H1 (cell line): ENCODE data around the gene WNK2. TPM values are rescaled to one million over a fixed set of nuclear protein-coding genes. Genes with fewer than 3 reads are reported as not detected.

Experiments used
- BRCA1 ChIP-seq: IDR thresholded peaks from 2 replicates; pipeline ENCODE4 v1.6.1; 2012; ENCODE audit warnings: low read depth, low read length, improper control_type of control experiment
- EP300 ChIP-seq, 2 experiments: IDR thresholded peaks; 1 replicate in 1 of 2; 2 replicates in 1 of 2; pipeline ENCODE4 v1.6.1; 2011 to 2012; ENCODE audit warnings: low read depth in 2 of 2, low read length in 2 of 2, mild to moderate bottlenecking in 2 of 2, borderline replicate concordance in 1 of 2, inconsistent platforms in 1 of 2, moderate library complexity in 1 of 2
- MAFK ChIP-seq: IDR thresholded peaks from 2 replicates; pipeline ENCODE4 v1.6.1; 2012; ENCODE audit warnings: low read depth, mild to moderate bottlenecking, improper control_type of control experiment, low read length
- POLR2A ChIP-seq, 2 experiments: IDR thresholded peaks; 1 replicate in 1 of 2; 2 replicates in 1 of 2; pipeline ENCODE4 v1.6.1; 2011; ENCODE audit warnings: low read depth in 2 of 2, low read length in 2 of 2, mild to moderate bottlenecking in 2 of 2; ENCODE audit errors: control extremely low read depth in 1 of 2
- USF2 ChIP-seq: IDR thresholded peaks from 2 replicates; pipeline ENCODE4 v1.6.1; 2011; ENCODE audit warnings: low read length, improper control_type of control experiment
- polyA plus RNA-seq, 7 experiments: library from polyadenylated mRNA; depleted of rRNA in 3 of 7; stranded (reverse) in 5 of 7; unstranded in 2 of 7; fragments of >200 nt in 5 of 7; fragments of 200-250 nt in 2 of 7; gene quantifications; 1 replicate in 5 of 7; 2 replicates in 1 of 7; 4 replicates in 1 of 7; pipeline versions ENCODE4 v1.2.1 to v1.2.3, GENCODE V29; 2011 to 2013; ENCODE audit warnings: missing spikeins in 2 of 7, mixed read lengths in 2 of 7
- total RNA-seq: library from RNA; stranded (reverse); fragmentation: NEBNext Ultra II Directional; extraction: Animal tissue kit (Norgen Biotek cat#: 25700); gene quantifications from 2 replicates; pipeline ENCODE4 v1.2.1, GENCODE V29; 2021
- TF ChIP-seq, protein P1 (sequence below): fragments of 300-600 bp; sonication (generic); IDR thresholded peaks from 2 replicates; pipeline ENCODE4 v1.7.1; 2012; ENCODE audit warnings: low read length, moderate library complexity, mild to moderate bottlenecking, inconsistent platforms; ENCODE audit not compliant: insufficient replicate concordance

The WNK2 gene
- total and polyA plus RNA-seq, 2 of the 8 experiments (the other 6 are each of a cell fraction or from before 2014, with no cell fraction given), result 12.0 to 87.2 TPM

DNA sequence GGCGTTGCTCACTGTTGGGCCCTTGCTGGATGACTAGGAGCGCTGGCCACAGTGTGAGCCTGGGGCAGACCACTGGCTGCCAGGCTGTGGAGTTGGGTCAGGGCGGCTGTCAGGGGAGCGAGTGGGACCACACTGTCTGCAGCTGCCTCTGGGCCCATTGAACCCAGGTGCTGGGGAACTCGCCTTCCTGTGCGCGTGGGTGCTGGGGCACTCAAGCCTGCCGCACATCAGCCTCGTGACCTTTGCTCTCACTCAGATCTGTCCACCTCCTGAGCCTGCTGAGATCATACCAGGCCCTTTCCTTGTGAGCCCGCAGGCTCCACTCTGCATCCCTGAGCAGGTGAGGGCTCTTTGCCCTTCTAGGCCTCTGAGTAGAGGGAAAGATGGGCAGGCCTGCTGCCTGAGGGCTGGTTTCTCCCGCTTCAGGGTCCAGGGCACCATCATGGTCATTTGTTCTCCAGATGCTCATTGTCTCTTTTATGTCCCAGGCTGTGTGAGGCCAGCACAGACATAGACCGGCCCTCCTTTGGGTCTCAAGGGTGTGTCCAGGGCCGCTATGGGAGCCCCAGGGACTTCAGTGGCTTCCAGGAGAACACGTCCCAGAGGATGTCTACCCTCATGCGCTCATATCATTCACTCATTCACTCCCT lies 26.5 kb downstream of the WNK2 start (continued):
- TF ChIP-seq MAFK (no peak), EP300 (IDR thresholded peaks at IDR 0.05; ENCODE audit: borderline replicate concordance in 1 of 2, low read depth in 2 of 2, low read length in 2 of 2) (no peak), POLR2A (IDR thresholded peaks at IDR 0.05; ENCODE audit: control extremely low read depth in 1 of 2, low read depth in 2 of 2, low read length in 2 of 2) (no peak), BRCA1 (no peak), USF2 (no peak)
- TF ChIP-seq, protein P1, sequence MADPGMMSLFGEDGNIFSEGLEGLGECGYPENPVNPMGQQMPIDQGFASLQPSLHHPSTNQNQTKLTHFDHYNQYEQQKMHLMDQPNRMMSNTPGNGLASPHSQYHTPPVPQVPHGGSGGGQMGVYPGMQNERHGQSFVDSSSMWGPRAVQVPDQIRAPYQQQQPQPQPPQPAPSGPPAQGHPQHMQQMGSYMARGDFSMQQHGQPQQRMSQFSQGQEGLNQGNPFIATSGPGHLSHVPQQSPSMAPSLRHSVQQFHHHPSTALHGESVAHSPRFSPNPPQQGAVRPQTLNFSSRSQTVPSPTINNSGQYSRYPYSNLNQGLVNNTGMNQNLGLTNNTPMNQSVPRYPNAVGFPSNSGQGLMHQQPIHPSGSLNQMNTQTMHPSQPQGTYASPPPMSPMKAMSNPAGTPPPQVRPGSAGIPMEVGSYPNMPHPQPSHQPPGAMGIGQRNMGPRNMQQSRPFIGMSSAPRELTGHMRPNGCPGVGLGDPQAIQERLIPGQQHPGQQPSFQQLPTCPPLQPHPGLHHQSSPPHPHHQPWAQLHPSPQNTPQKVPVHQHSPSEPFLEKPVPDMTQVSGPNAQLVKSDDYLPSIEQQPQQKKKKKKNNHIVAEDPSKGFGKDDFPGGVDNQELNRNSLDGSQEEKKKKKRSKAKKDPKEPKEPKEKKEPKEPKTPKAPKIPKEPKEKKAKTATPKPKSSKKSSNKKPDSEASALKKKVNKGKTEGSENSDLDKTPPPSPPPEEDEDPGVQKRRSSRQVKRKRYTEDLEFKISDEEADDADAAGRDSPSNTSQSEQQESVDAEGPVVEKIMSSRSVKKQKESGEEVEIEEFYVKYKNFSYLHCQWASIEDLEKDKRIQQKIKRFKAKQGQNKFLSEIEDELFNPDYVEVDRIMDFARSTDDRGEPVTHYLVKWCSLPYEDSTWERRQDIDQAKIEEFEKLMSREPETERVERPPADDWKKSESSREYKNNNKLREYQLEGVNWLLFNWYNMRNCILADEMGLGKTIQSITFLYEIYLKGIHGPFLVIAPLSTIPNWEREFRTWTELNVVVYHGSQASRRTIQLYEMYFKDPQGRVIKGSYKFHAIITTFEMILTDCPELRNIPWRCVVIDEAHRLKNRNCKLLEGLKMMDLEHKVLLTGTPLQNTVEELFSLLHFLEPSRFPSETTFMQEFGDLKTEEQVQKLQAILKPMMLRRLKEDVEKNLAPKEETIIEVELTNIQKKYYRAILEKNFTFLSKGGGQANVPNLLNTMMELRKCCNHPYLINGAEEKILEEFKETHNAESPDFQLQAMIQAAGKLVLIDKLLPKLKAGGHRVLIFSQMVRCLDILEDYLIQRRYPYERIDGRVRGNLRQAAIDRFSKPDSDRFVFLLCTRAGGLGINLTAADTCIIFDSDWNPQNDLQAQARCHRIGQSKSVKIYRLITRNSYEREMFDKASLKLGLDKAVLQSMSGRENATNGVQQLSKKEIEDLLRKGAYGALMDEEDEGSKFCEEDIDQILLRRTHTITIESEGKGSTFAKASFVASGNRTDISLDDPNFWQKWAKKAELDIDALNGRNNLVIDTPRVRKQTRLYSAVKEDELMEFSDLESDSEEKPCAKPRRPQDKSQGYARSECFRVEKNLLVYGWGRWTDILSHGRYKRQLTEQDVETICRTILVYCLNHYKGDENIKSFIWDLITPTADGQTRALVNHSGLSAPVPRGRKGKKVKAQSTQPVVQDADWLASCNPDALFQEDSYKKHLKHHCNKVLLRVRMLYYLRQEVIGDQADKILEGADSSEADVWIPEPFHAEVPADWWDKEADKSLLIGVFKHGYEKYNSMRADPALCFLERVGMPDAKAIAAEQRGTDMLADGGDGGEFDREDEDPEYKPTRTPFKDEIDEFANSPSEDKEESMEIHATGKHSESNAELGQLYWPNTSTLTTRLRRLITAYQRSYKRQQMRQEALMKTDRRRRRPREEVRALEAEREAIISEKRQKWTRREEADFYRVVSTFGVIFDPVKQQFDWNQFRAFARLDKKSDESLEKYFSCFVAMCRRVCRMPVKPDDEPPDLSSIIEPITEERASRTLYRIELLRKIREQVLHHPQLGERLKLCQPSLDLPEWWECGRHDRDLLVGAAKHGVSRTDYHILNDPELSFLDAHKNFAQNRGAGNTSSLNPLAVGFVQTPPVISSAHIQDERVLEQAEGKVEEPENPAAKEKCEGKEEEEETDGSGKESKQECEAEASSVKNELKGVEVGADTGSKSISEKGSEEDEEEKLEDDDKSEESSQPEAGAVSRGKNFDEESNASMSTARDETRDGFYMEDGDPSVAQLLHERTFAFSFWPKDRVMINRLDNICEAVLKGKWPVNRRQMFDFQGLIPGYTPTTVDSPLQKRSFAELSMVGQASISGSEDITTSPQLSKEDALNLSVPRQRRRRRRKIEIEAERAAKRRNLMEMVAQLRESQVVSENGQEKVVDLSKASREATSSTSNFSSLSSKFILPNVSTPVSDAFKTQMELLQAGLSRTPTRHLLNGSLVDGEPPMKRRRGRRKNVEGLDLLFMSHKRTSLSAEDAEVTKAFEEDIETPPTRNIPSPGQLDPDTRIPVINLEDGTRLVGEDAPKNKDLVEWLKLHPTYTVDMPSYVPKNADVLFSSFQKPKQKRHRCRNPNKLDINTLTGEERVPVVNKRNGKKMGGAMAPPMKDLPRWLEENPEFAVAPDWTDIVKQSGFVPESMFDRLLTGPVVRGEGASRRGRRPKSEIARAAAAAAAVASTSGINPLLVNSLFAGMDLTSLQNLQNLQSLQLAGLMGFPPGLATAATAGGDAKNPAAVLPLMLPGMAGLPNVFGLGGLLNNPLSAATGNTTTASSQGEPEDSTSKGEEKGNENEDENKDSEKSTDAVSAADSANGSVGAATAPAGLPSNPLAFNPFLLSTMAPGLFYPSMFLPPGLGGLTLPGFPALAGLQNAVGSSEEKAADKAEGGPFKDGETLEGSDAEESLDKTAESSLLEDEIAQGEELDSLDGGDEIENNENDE, result no peak
